Nephron progenitor cell (in vitro differentiated cells): ENCODE data around the gene DYNLRB1.
"Not testable (repeated sequence)": the region's sequence is repeated elsewhere in the genome, so short reads cannot be mapped to it uniquely, and the experiment has no call there.

Source experiments
- DNase-seq: peaks from one replicate; pipeline ENCODE4 v3.0.0; 2021
- H3K27ac Mint-ChIP-seq: 2 replicates; pipeline ENCODE4 v1.8.0; 2021; ENCODE audit warnings: mild to moderate bottlenecking, moderate library complexity, mixed read lengths
- H3K27me3 Mint-ChIP-seq: 2 replicates; pipeline ENCODE4 v1.8.0; 2021; ENCODE audit warnings: mild to moderate bottlenecking, low read depth, mixed read lengths; ENCODE audit not compliant: poor library complexity
- H3K36me3 Mint-ChIP-seq: 2 replicates; pipeline ENCODE4 v1.8.0; 2021; ENCODE audit warnings: low read depth, mixed read lengths
- H3K4me1 Mint-ChIP-seq: 2 replicates; pipeline ENCODE4 v1.8.0; 2021; ENCODE audit warnings: mixed read lengths
- H3K4me3 Mint-ChIP-seq: 2 replicates; pipeline ENCODE4 v1.8.0; 2021; ENCODE audit warnings: mild to moderate bottlenecking, moderate library complexity, mixed read lengths
- H3K9me3 Mint-ChIP-seq: 2 replicates; pipeline ENCODE4 v1.8.0; 2021; ENCODE audit warnings: mild to moderate bottlenecking, moderate library complexity, mixed read lengths
- CTCF ChIP-seq: fragments of 200-600 bp; sonication (generic); IDR thresholded peaks from 2 replicates; pipeline ENCODE4 v1.5.0; 2021; ENCODE audit warnings: antibody characterized with exemption

Gene DYNLRB1

GRCh38 chr20:34479627-34480026 lies 36.6 kb upstream of the DYNLRB1 start:
- DNase-seq: no peak
- Mint-ChIP-seq H3K27me3 (no peaks in the 10 kb centered on the region), H3K4me3 (no peak overlapping the region), H3K9me3 (peaks cover 42% of the 10 kb centered on the region), H3K36me3 (peaks cover 99% of the 10 kb centered on the region), H3K4me1 (no peaks in the 10 kb centered on the region), H3K27ac (no peak overlapping the region)
- no peak for TF ChIP-seq CTCF

GRCh38 chr20:34482154-34482553 lies 34.1 kb upstream of the DYNLRB1 start:
- H3K27me3 Mint-ChIP-seq, H3K4me3 Mint-ChIP-seq, DNase-seq, H3K27ac Mint-ChIP-seq, H3K4me1 Mint-ChIP-seq: not testable (repeated sequence)
- Mint-ChIP-seq H3K36me3 (peaks cover 88% of the 10 kb centered on the region), H3K9me3 (peaks cover 30% of the 10 kb centered on the region)

GRCh38 chr20:34483585-34484220 lies 32.5 kb upstream of the DYNLRB1 start:
- peaks cover 30% of the 10 kb centered on the region for H3K9me3 Mint-ChIP-seq
- not testable (repeated sequence) for H3K4me1 Mint-ChIP-seq, DNase-seq, H3K4me3 Mint-ChIP-seq, H3K27ac Mint-ChIP-seq, H3K27me3 Mint-ChIP-seq
- H3K36me3 Mint-ChIP-seq: peaks cover 88% of the 10 kb centered on the region

GRCh38 chr20:34485068-34485634 lies 31.1 kb upstream of the DYNLRB1 start:
- H3K4me3 Mint-ChIP-seq: no peak overlapping the region
- no peak for DNase-seq

GRCh38 chr20:34491226-34491931 lies 24.8 kb upstream of the DYNLRB1 start:
- H3K9me3 Mint-ChIP-seq: peaks cover 10% of the 10 kb centered on the region
- H3K27me3 Mint-ChIP-seq: peaks cover 4% of the 10 kb centered on the region
- no peak for DNase-seq
- TF ChIP-seq CTCF: no peak
- peaks cover 83% of the 10 kb centered on the region for H3K36me3 Mint-ChIP-seq
- no peak overlapping the region for H3K27ac Mint-ChIP-seq
- H3K4me3 Mint-ChIP-seq: no peak overlapping the region
- no peaks in the 10 kb centered on the region for H3K4me1 Mint-ChIP-seq

More at GRCh38 chr20:34485068-34485634, 31.1 kb upstream of the DYNLRB1 start:
- Mint-ChIP-seq H3K27ac (peak overlapping the region; percentile 13), H3K9me3 (peaks cover 24% of the 10 kb centered on the region), H3K27me3 (no peaks in the 10 kb centered on the region), H3K36me3 (peaks cover 87% of the 10 kb centered on the region), H3K4me1 (no peaks in the 10 kb centered on the region)
- TF ChIP-seq CTCF: no peak

- Mint-ChIP-seq H3K27ac (no peak overlapping the region), H3K4me3 (no peak overlapping the region), H3K4me1 (no peaks in the 10 kb centered on the region), H3K9me3 (peaks cover 16% of the 10 kb centered on the region), H3K36me3 (peaks cover 88% of the 10 kb centered on the region), H3K27me3 (peaks cover 4% of the 10 kb centered on the region)
- TF ChIP-seq CTCF: no peak
- DNase-seq: no peak
These were observed 24.2 kb upstream of the DYNLRB1 start for GRCh38 chr20:34491932-34492509.
